Measurements from ENCODE around the gene ZBTB12. TPM values are rescaled to one million over a fixed set of nuclear protein-coding genes. Genes with fewer than 3 reads are reported as not detected.

The ZBTB12 gene
- total RNA-seq, 1 donor from 2014 or later: 1.7 TPM

DNA sequence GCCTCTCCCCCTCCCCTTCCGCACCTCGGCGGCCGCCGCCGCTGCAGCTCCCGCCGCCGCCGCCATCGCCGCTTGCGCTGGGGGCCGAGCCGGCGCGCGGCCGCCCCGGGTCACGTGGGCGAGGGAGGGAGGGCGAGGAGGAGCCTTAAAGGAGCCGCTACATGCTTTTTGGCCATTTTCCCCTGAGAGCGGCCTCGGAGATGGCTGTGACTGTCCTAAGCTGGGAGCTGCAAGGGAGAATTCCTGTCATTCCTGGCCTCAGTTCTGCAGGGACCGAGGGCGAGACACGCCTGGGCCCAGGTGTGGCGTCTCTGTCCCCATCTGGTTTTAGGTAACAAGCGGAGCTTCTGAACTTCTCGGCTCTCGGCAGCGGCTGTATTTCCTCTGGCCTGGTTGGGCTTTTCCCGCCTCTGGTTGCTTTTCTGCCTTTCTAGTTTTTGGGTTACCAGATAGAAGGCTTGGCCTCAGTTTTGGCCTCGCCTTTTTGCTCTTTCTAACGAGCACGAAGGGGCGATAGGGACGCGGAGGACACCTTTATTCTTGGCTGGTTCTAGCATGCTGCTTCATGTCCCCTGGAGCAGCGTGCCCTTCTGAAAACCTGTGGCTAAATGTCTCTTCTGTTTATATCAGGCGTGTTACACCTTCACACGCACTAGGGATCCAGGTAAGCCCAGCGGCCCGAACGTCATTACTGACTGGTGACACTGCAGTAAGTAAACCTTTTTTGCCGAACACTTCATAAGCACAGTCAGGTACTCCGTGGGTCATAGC, 4.1 kb downstream of the ZBTB12 start, which contains the start of gene EHMT2:
TSS of gene EHMT2 (minus strand) at position 87 of the 771 bp plus-strand sequence. CDS start at position 66, 21 bp downstream.
- DNase-seq (ENCODE audit: extremely low read depth, low read depth, low spot score): no peak

DNA sequence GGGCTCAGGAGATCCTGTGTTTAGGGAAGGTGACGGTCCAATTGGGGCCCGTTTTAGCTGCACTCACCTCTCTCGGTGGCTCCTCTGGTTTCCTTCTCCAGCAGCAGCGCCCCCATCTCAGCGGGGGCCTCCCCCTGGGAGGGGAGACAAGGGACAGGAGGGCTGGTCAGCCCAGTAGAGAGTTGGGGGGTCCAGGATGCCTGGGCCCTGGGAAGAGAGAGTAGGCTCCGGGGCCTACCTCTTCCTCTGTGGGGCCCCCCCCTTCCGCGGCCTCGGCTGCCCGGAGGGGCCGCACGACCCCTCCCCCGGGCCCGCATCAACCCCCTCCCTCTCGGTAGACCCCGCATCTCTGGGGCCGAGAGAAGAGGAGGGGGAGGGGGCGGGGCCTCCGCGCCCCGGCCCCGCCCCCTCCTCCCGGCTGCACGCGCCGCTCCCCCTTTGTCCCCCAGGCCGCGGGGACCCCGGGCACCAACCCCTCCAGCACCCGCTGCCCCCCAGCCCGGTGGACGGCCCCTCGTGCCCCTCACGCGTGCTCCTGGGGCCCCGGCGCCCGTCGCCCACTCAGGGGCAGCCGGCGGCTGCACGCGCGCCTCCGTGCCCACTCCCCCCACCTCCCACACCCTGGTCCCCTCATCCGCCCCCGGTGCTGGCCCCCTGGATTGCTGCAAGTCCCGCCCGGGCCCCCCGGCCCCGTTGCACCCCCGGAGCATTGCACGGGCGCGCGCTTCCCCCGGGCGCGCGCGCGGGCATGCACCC, 4.9 kb downstream of the ZBTB12 start:
- no peak for DNase-seq (ENCODE audit: extremely low read depth, low read depth, low spot score)

DNA sequence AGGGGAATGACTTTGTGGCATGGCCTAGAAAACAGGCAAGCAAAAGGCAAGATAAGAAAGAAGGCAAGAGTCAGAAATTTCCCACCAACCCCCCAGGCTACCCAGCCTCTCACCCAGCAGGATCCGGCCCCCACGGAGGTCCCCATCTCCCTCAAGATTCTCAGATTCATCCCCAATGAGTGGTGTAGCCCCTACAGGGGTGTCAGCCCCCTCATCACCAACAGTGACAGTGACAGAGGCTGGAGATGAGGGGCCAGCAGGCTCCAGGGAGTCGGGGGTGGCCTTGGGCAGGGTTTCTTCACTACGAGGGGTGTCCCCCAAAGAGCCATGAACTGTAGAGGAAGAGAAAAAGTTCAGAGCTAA, 5.4 kb downstream of the ZBTB12 start:
- no peak for DNase-seq (ENCODE audit: extremely low read depth, low read depth, low spot score)

DNA sequence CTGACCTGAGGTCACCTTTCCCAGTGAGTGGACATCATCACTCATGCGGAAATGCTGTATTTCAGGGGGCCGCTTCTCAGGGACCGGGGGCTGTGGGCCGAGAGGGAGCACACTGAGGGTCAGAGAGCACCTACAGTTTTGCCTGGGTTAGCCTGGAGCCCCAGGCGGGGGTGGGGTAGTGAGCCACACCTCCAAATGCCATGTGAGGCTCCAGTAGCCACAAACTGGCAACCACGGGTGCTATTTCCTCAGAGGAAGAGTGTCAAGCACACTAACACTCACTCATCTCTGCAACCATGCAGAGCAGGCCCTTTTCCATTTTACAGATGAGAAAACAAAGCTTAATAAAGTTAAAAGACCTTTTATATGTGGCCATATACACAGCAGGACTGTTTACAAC, 9.1 kb downstream of the ZBTB12 start:
- DNase-seq (ENCODE audit: extremely low read depth, low read depth, low spot score): no peak

DNA sequence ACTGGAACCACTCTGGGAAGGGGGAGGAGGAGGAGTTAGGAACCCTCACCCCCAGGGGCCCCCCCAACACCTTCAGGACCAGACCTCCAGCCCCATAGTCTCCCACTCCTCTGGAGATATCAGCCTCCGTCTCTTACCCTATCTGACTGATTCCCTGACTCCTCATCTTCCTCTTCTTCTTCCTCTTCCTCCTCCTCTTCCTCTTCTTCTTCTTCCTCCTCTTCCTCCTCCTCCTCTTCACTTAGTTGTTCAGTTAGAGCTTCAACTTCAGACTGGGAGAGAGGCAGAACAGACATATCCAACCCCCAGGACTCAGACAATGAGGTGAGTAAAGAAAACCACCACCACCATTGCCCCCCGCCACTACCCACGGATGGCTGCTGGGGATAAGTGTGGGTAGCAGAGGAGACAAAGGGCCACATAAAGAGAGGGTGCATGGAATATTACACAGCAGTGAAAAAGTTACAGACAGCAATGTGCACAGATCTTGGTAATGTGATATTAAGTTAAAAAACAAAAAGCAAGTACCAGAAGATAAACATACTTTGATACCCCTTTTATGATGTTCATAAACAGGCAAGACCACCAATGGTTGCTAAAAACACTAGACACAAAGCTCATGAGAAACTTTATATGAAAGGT, 12.4 kb downstream of the ZBTB12 start:
- no peak for DNase-seq (ENCODE audit: extremely low read depth, low read depth, low spot score)

DNA sequence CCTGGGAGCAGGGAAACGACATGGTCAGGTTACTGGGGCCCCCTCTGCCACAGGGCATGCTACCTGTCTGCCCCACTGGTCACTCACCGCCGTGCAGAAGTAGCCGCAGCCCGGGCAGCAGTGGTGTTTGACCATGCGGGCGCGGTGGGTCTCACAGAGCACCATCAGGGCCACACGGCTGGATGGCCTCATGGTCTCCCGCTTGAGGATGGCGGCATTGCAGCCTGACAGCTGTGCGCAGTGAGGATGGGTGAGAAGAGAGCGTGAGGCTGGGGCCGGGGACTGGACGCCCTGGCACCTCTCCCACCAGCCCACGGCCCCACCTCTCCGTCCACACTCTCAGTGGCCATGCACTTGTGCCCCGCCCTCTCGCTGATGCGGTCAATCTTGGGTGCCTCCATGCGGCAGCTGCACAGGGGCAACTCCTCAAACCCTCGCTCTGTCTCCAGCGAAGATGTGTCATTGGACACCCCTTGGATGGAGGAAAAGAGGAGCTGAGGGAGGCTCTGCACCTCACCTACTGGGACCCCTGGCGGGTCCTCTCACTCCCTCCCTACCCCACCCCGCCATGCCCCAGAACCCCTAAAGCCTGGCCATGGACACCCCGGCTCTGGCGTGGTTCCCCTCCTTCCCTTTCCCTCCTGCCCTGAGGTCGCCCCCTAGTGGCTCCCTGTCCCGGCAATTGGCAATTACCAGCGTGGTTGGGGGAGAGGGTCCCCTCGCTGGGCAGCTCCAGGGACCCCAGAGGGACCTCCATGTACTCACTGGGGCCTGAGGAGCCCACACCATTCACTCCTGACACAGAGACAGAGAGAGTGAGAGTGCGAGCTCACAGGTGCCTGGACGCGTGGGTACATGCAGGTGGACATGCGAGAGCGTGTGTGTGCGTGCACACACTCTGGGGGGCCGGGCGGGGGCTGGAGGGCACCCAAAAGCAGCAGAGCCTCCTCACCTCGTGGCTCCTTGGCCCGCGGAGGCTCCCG, 13.3 kb downstream of the ZBTB12 start:
- no peak for DNase-seq (ENCODE audit: extremely low read depth, low read depth, low spot score)

DNA sequence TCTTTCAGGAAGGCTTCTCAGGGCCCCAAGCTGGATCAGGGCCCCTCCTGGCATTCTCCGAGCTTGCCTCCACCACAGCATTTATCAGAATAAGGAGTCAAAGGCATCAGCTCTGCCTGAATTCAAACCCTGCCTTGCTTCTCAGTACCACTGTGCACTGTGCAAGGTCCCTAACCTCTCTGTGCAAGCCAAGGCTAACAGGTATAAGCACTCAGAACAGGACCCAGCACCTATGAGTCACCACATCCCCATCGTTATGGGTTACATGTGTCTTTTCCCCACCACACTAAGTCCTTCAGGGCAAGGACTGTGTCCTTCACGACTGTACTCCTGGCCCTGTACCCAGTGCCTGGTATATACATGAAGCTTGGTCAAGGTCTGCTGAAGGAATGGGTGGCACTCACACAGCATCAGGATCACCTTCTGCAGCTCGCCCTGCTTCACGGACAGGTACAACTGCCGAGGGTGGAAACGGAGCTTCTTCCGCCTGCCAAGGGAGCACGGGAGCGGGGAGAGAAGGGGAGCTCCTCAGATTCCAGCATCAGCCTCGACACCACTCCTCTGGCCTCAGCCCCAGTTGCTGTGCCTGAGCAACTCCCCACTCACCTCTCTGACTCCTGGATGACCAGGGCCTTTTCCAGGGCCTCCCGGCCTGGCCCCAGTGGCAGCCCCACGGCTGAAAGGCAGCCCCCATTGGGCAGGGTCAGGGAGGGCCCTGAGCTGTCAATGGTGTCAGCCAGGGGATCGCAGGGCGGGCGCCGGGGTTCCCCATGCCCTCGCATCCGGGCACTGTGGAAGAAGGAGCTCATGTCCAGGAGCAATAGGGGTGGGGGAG, 14.5 kb downstream of the ZBTB12 start:
- no peak for DNase-seq (ENCODE audit: extremely low read depth, low read depth, low spot score)

DNA sequence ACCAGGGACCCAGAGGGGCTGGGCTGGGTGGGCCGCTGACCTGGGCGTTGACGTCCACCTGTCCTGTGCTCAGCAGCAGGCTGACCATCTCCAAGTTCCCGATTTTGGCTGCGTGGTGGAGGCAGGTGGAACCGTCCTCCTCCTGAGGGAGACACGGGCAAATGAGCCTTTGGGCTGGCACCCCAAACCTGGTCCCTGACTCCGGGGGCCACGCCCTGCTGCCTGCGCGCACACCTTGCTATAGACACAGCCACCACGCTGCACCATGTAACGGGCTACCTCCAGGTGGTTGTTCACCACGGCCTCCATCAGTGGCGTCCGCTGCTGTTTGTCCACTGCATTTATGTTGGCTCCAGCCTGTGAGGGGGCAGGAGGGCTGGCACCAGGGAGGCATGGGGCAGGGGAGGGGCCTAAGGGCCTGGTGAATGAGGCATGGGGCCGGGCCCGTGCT, 15.3 kb downstream of the ZBTB12 start:
- DNase-seq (ENCODE audit: extremely low read depth, low read depth, low spot score): no peak

DNA sequence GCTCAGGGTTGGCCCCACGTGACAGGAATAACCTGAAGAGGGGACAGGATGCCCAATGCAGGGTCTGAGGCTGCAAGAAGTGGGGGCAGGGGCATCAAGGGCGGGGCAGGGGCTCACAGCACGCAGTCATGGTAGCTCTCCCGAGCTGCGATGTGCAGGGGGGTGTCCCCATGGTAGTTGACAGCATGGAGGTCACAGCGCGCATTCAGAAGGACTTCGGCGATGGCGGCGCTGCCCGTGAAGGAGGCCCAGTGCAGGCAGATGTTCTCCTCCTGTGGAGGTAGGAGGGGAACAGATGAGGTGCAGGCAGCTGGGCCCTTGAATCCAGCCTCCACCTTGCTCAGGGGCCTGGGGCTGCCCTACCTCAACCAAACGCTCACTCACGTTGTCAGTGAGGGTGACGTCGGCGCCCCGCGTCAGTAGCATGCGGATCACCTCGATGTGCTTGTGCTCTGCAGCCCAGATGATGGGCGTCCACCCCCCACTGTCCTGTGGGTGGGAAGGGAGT, 17.3 kb downstream of the ZBTB12 start:
- DNase-seq (ENCODE audit: extremely low read depth, low read depth, low spot score): no peak

DNA sequence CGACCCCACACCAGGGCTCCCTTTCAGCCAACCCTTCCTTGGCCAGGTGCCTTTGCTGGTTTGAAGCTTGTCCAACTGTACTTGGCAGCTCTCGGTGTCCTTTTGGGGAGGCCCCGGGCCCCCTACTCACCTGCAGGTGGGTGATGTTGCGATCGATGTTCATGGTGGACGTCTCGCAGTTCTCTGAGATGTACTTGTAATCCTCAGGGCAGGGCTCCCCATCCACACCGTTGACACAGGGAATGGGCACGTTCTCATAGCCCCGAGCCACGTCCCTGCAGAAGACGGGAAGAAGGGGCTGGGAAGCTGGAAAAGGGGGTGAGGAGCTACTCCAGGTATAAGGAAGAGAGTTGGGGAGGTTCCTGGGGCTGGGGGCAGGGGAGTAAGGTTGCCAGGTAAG, 18.2 kb downstream of the ZBTB12 start:
- no peak for DNase-seq (ENCODE audit: extremely low read depth, low read depth, low spot score)

DNA sequence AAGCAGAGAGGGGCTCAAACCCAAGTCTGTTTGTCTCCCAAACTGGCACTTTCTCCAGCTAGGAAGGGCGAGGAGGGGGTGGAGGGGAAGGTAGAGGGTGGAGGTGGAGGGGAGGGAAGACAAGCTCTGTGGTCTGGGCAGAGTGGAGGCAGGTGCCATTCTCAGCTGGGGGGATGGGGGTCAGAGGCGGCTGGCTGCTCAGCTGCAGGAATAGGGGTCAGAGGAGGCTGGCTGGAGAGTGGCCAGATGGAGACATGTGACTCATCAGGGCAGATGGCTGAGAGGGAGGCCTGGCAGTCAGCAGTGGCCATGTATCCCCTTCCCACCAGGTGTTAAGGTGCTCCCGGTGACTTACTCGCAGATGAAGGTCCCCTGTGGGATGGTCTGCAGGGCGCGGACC, 19.5 kb downstream of the ZBTB12 start:
- DNase-seq (ENCODE audit: extremely low read depth, low read depth, low spot score): no peak

DNA sequence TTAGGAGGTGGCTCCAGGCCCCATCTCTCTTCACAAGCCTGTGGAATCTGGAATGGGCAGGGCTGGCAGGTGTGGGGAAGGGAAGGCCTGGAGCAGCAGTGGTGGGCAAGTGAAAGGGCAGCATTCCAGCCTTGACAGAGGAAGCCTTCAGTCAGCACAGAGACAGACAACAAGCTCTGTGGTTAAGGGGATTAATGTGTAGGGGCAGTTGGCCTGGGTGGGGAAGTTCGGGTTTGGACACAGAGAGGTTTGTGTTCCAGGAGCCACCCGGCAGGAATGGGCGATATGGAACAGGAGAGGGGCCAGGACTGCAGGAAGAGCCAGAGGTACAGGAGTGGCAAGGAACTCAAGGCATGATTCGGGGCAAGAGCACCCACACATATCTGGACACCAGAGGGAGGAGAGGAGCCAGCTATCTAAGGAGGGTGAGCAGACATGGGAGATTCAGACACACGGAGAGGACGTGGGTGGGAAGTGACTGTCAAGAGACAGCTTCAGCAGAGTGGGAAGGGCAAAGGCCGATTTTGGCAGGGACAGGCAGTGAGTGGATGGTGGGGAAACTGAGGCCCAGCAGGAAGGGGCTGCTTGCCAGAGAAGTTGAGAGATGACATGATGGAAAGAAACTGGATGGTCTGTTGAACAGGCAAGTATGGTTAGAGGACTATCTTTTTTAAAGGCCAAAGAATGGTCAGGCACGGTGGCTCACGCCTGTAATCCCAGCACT, 20.6 kb downstream of the ZBTB12 start:
- no peak for DNase-seq (ENCODE audit: extremely low read depth, low read depth, low spot score)

DNA sequence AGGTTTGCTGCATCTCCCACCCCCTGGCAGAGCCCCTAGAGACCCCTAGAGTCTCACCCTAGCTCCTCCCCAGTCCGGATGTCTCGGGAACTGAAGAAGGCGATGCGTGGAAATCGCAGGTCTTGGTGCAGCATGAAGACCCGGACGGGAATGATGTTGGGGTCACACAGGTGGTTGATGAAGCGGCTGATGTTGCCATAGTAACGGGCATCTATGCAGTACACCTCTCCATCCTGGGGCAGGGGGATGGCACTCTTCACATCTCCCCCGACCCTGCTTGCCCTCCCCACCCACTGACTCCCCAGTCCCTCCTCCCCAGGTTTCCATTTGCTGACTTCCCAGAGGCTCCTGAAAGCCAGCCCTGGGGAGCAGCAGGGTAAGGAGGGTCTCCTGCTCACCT, 21.3 kb downstream of the ZBTB12 start:
- no peak for DNase-seq (ENCODE audit: extremely low read depth, low read depth, low spot score)

DNA sequence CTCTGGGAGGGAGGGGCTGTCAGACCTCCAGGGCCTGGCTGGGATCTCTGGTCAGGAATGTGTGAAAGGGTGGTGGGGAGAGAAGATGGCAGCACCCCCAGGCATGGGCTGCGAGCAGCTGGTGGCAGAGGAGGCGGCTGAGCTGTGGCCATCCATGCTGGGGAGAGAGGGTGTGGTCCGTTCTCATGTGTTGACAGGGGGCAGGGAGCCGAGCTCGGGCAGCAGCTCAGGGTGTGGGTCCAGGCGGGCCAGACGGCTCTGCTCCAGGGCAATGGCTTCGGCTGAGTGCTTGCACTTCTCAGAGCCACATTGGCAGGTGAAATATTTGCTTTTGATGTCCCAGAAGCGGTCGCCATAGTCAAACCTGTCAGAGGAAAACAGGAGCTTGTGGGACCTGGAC, 22.0 kb downstream of the ZBTB12 start:
- DNase-seq (ENCODE audit: extremely low read depth, low read depth, low spot score): no peak

DNA sequence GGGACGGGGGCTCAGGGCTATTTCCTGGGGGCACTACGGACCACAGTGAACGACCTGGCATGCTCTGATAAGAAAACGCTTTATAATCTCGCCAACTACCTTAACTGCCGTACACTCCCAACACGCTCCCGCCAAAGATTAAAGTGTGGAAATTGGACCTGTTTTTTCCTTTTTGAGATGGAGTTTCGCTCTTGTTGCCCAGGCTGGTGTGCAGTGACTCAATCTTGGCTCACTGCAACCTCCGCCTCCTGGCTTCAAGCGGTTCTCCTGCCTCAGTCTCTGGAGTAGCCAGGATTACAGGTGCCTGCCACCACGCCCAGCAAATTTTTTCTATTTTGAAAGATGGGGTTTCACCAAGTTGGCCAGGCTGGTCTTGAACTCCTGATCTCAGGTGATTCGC, 22.7 kb downstream of the ZBTB12 start:
- no peak for DNase-seq (ENCODE audit: extremely low read depth, low read depth, low spot score)

DNA sequence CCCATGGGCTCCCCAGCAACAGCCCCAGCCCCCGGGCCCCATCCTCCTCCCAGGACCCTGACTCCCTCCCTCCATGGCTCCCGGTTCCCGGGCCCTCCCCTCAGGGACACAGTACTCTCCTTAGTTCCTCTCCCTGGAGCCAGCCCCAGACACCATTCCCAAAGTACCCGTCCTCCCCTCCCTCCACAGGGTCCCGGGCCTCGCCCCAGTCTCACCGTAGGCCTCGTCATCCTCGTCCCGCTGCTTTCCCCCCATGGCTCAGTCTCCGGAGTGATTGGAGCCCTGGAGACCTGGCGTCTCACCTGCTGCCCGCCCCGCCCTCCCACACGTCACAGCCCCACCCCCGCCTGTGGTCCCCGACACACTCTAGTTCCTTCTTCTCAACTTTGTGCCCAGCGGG, 23.2 kb downstream of the ZBTB12 start, which contains the start of gene SLC44A4:
TSS of gene SLC44A4 (minus strand) at position 272 of the 400 bp plus-strand sequence. CDS start at position 255, 17 bp downstream.
- no peak for DNase-seq (ENCODE audit: extremely low read depth, low read depth, low spot score)

DNA sequence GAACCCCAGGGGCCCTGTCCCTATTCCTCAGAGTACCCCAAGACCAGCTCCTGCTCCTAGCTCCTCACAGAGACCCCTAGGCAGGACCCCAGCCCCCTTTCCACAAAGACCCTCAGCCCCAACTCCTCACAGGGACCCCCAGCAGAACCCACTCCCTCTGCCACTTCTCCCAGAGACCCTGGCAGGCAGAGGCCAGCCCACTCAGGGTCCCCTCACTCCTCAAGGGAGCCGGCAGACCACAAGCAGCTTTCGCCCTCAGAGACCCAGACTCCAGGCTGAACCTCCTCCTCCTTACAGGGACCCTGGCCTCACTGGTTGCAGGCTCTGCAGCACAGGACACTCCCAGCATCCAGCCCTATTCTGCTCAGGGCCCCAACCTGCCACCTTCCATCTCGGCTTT, 23.7 kb downstream of the ZBTB12 start:
- no peak for DNase-seq (ENCODE audit: extremely low read depth, low read depth, low spot score)

DNA sequence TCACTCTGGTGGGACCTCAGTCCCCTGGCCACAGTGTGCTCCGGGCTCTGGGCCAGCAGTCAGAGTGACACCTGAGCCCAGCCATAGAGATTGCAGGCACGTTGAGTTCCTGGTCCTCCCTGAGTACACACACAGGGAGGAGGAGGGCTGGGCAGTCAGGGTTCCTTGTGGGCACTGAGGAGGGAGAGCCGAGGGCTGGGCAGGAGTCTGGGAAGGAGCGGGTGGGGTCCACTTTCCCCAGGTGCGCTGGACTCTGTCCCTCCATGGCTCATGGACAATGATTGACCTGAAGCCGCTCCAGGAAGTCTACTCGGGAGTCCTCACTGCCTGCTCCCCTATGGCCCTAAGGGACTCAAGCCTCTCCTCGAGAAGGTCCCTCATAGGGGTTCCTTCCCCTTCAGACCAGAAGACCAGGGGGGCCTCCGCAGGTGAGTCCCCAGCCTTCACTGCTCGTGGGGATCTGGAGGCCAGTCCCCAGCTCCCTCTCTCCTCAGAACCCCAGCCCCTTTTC, 24.2 kb downstream of the ZBTB12 start:
- DNase-seq (ENCODE audit: extremely low read depth, low read depth, low spot score): no peak

All from glomerular endothelial cell (primary cell).